Activated T-helper 1 cell treated with Interleukin-2 at 50 U/mL for 16 hours (primary cell): ENCODE data around the gene MYADM.

Experiments used
- DNase-seq: peaks from one replicate; pipeline ENCODE4 v3.0.0-alpha.2; 2020; ENCODE audit warnings: low read depth

The MYADM gene

DNA sequence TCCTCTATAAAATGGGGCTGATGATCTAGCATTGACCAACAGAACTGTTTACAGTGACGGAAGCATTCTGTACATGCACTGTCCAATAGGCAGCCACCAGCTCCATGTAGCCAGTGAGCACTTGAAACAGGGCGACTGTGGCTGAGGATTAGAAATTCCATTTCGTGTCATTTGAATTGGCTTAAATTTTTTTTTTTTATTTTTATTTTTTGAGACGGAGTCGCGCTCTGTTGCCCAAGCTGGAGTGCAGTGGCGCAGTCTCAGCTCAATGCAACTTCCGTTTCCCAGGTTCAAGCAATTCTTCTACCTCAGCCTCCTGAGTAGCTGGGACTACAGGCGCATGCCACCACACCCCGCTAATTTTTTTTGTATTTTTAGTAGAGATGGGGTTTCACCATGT lies 17.4 kb downstream of the MYADM start:
- no peak for DNase-seq

DNA sequence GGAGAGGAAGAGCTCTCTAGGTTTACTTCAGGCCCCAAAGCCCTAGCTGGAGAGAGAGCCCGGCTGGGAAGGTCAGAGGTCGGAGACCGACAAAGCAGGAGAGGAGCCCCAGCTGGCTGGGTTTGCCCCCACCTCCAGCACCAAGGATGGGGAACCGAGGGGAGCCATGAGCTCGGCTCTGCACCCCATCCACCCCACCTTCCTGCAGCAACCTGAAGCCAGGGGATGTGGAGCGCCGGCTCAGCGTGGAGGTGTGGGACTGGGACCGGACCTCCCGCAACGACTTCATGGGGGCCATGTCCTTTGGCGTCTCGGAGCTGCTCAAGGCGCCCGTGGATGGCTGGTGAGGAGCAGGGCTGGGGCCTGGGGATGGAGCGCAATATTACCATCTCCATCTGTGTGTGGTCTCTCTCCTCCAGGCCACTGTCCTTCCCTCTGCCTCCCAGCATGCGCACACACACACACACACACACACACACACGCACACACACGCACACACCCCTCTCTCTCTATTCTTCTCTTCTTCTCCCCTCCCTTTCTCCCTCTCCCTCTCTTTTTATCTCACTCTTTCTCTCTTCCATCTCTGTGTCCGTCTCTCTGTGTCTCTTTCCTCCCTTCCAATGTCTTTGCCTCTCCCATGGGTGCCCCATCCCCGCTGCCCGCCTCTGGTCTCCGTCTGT lies 24.8 kb downstream of the MYADM start:
- no peak for DNase-seq

DNA sequence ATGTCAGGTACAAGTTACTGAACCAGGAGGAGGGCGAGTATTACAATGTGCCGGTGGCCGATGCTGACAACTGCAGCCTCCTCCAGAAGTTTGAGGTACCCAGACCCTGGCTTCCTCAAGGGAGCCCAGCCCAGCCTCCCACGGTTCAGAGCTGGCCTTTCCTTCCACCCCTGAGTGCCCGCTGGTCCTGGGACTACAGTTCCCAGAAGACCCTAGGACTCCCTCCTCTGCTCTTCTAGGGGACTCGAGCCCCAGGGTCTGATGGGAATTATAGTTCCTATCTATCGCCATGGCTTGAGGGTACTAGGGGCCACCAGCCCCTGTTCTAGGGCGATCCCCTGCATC lies 25.3 kb downstream of the MYADM start:
- no peak for DNase-seq

DNA sequence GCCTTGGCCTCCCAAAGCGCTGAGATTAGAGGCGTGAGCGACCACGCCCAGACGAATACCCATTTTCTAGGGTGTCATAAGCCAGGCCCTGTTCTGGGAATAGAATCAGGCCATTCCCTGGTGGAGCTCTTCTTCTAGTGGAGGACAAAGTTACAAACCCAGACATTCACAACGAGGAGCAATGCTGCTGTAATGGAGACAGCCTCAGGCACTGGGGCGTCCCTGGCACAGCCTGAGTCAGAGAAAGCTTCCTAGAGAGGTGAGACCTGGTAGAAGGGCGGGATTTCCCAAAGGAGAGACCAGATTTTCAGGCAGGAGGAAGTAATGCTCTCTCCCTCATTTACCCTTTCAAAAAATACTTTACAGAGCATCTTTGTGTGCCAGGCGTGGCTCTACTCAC lies 27.0 kb downstream of the MYADM start:
- no peak for DNase-seq

DNA sequence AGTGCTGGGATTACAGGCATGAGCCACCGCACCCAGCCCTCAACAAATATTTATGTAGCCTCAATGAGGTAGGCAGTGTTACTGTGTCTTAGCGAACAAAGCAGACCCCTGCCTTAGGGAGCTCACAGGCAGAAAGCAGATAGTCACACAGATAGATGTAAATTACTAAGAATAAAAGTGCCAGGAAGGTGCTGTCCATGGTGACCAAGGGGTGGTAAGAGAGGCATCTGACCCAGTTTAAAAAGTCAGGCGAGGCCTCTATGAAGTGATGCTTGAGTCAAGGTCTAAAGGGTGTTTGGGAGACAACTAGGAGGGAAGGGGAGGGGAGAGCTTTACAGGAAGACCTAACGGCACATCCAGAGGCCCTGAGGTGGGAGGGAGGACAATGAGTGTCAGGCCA lies 29.0 kb downstream of the MYADM start:
- DNase-seq: no peak

DNA sequence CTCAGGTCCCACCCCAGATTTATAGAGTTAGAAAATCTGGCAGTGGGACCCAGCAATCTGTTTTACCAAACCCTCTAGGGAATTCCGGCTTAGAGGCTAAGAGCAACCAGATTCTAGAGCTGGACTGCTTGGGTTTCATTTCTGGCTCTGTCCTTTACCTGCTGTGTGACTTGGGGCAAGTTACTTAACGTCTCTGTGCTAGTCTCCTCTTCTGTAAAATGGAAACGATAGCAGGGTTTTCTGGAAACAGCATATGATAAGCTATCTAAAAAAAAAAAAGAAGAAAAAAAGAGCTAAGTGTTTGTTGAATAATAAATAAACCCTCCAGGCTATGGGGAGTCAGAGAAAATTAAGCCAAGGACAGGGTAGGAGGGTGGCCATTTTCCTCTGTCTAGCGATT lies 29.8 kb downstream of the MYADM start:
- DNase-seq: no peak

DNA sequence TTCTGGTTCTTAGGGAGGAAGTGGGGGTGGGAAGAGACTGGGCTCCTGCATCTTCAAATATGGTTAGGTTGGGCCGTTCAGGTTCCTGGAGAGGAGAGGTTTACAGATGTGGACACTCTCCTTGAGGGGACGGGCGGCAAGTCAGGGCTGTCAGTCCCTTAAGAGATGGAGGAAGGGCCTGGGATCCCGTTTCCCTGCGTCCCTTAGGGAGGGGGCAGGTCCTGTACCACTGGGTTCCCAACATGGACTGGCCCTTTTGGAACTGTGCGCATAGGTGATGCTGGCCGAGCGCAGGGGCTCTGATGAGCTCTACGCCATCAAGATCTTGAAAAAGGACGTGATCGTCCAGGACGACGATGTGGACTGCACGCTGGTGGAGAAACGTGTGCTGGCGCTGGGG lies 30.5 kb downstream of the MYADM start:
- DNase-seq: no peak

DNA sequence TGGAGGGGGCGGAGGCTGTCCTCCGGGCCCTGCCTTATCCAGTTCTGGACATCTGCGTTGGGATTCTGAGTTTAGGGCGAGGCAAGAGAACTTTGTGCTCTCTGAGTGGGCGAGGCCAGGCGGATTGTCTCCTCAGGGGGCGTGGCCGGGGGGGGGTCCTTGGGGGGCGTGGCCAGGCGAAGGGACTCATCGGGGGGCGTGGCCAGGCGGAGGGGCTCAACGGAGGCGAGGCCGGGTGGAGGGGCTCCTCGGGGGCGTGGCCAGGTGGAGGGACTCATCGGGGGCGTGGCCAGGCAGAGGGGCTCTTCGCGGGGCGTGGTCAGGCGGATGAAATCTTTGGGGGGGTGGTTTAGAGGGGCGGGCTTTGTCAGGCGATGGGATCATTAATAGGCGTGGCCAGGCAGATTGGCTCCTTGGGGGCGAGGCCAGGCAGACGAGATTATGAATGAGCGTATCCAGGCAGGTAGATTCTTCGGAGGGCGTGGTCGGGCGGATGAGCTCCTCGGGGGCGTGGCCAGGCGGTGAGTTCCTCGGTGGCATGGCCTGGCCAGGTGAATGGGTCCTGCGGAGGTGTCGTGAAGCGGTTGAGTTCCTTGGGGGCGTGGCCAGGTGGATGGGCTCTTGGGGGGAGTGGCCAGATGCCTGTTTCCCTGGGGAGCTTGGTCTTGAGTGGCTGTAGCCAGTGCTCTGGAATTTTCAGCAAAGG lies 31.1 kb downstream of the MYADM start:
- DNase-seq: no peak

DNA sequence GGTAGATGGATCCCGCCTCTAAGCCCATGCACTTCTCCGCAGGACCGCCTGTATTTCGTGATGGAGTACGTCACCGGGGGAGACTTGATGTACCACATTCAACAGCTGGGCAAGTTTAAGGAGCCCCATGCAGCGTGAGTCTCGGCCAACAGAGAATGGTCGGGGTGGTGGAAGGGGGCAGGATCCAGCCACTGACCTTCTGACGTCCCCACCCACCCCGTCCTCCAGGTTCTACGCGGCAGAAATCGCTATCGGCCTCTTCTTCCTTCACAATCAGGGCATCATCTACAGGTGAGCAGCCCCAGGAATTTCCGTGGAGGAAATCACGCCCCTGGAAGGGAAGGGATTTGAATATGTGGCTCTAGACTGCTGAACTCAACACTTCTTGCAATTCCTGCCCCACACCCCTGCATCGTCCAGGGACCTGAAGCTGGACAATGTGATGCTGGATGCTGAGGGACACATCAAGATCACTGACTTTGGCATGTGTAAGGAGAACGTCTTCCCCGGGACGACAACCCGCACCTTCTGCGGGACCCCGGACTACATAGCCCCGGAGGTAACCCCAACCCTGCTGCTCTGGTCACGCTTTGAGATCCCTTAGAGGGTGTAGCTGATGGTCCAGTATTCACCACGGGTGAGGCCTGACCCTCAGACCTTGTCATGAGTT lies 32.6 kb downstream of the MYADM start:
- DNase-seq: no peak

DNA sequence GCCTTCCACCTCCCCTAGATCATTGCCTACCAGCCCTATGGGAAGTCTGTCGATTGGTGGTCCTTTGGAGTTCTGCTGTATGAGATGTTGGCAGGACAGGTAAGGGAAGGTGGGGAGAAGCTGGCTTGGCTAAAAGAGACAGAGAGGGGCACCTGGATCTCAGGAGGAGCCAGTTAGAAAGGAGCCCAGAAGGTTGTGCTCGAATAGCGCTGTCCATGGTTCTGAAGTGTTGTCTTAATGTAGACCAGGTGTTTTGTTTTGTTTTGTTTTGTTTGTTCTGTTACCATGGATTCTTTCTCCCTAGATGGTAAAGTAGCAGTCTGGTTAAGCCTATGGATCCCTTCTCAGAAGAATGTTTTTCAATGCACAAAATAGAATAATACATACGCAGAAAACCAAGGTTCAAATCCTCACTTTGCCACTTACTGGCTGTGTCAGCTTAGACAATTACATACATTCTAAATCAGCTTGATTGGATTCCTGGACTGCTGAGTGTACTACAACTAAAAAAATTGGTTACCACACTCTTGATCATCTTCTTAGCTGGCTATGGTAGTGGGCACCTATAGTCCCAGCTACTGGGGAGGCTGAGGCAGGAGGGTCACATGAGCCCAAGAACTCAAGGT lies 35.5 kb downstream of the MYADM start:
- DNase-seq: no peak

DNA sequence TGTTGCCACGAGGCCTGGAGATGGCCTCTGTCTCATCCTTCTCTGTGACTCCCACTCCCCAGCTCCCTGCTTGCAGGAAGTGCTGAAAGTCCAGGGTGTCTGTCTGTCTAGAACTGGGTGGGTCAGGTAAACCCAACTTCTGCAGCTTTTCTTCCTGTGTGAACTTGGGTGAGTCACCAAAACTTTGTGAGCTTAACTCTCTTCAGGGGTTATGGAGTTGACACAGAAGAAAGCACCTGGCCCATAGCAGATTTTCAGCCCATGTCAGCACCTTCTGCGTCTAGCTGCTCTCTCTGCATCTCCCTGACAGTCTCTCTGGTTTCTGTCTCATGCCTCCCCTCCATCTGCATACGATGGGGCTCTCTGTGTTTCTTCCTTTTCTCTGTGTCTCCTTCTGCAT lies 37.2 kb downstream of the MYADM start:
- no peak for DNase-seq

DNA sequence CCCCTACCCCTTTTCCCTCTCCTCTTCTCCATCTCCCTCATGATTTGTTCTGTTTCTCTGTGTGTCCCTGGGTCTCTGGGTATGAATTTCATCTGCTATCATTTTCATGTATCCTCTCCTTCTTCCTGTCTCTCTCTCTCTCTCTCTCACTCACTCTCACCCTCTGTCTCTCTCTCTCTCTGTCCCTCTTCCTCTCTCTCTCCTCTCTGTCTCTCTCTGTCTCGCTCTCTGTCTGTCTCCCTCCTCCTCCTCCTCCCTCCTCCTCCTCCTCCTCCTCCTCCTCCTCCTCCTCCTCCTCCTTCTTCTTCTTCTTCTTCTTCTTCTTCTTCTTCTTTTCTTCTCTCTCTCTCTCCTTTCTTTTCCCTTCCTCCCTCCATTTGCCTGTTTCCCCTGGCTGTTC lies 38.1 kb downstream of the MYADM start:
- DNase-seq: no peak

DNA sequence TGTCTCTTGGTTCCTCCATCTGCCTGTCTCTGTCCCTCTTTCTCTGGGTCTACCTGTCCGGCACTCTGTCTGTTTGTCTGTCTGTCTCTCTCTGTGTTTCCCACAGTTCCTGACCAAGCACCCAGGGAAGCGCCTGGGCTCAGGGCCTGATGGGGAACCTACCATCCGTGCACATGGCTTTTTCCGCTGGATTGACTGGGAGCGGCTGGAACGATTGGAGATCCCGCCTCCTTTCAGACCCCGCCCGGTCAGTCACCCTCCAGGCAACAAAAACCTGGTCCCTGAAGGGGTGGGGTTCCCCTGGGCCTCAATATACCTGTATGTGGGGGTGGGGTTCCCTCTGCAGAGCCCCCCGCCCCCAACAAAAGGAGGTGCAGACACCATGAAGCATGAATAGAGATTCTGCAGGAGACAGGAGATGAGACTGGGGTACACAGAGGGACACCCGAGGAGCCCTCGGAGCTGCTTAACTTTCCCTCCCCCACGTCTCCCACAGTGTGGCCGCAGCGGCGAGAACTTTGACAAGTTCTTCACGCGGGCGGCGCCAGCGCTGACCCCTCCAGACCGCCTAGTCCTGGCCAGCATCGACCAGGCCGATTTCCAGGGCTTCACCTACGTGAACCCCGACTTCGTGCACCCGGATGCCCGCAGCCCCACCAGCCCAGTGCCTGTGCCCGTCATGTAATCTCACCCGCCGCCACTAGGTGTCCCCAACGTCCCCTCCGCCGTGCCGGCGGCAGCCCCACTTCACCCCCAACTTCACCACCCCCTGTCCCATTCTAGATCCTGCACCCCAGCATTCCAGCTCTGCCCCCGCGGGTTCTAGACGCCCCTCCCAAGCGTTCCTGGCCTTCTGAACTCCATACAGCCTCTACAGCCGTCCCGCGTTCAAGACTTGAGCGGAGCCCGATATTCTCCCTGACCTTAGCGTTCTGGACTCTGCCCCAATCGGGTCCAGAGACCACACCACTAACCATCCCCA lies 38.8 kb downstream of the MYADM start:
- DNase-seq: peak; percentile 43

DNA sequence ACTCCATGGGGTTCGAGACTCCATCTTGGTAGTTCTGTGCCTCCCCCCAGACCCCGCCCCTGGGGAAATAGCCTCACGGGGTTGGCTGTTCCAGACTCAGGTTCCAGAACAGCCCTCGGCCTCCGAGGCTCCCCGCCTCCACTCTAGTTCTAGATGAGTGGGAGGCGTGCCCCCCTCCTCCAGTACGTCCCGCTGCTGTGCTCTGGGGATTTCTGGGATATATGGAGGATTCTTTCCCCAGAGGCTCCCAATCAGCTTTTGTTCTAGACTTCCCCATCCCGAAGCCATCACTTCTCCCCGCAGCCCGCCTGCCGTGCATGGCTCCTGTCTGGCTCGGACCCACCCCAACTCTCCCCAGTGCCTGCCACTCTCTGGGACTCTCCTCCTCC lies 39.5 kb downstream of the MYADM start:
- DNase-seq: no peak

DNA sequence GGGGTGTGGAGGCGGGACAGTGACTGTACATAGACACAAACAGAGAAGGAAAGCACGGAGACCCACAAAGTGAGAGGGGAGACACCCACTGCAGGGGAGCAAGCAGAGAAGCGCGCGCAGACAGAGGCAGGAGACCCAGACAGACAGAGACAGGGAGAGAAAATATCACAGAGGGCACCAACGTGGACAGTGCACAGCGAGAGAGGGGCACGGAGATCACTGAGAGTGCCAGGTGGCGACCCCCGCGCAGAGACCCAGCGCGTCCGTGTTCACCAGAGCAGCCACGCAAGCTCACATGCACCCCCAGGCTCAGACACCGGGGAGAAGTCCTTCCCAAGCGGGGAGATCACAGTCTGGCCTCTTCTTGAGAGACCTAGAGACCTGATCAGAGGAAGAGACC lies 40.0 kb downstream of the MYADM start:
- DNase-seq: no peak

DNA sequence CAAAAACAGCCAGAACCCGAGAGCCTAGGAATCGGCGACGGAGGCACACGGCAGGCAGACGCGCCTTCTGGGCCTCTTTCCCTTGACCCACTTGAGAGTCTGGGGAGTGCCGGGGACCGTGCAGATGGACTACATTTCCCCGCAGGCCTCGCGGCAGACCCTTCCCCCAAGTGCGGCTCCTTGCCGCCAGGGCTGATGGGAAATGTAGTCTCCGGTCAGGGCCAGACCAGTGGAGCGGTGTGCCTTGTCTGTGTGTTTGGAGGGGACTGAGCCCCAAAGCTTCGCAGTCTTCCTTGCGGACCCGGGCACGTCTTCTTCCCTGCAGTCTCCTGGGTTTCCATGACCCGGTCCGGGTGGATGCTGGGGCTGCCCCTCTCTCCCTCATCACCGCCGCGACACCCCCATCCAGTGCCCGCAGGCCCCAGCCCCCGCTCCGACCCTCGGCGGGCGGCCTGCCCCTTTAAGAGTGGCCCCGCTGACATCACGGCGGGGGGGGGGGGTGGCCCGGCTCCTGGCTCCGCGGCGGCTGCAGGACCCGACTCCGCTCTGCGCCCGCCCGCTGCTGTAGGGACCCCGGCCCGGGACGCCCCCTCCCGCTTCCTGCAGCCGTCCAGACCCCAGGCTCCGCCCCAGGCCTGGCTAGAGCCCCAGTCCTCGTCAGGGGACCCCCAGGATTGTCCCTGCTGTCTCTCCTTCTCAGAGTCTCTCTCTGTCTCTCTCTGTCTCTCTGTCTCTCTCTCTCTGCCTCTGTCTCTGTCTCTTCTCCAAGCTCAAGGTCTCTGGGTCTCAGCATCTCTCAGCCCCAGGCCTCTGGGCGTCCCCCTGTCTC lies 40.6 kb downstream of the MYADM start:
- DNase-seq: no peak

DNA sequence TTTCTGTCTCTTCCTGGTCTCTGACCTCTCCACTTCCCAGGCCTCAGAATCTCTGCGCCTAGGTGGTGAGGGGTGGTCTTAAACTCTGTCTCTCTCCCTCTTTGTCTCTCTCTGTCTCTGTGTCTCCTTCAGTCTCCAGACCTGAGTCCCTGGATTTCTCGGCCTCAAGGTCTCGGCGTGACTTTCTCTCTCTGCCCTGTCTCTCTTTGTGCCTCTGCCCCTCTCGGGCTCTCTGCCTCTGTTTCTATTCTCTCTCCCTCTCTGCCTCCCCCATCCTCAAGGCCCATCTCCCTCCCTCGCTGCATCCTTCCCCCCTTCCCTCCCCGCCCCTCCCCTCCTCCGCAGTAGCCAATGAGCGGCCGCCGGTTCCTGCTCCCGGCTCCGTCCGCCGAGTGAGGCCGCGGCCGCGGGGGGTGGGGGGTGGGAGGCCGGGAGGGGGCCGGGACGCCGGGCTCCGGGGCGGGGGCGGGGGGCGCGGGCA lies 41.3 kb downstream of the MYADM start, which contains the start of gene CACNG7:
Gene CACNG7 (plus strand): TSS at position 344 of the 481 bp plus-strand sequence. CDS start 3,554 bp downstream, outside the sequence.
- DNase-seq: no peak

DNA sequence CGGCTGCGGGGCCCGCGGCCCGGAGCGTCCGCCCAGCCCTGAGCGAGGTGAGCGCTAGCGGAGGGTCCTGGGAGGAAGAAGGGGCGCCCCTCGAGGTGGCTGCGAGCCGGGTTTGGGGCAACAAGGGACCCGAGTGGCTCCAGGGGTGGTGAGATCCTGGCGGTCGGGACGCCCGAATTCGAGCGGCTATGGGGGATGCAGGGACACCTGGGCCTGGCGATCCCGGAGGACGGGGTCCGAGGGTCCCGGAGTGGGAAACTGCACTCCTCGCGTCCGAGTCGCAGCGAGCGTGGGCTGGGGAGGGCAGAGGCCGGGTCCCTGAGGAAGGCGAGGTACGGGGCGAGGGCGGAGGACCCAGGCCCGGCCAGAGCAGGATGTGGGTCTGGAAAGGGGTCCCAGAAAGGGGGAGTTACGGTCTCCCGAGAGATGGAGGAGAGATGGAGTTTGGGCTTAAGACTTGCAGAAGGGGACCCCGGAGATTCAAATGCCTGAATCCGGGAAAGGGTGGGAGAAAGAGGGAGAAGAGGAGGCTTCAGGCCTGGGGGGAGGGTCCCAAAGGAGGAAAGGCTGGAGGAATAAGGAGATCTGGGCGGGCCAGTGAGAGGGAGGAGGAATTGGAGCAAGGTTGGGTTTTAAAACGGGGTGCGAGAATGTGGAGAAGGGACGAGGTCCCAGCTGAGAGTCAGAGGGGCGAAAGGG lies 41.9 kb downstream of the MYADM start:
- no peak for DNase-seq

DNA sequence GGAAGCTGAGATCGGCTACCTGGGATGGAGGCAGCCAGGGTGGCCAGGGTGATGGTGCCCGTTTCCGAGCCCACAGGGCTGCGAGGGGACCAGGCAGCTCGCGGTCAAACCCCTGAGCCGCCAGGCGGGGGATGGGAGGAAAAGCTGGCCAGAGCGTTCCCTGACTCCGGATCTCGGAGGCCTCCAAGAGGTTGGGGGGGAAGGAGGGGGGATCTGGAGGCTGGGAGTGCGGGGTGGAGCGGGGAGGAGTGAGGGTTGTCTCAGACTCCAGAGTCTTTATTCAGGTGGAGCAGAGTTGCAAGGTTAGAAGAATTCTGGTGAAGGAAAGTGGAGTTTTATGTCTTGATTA lies 42.5 kb downstream of the MYADM start:
- DNase-seq: no peak

DNA sequence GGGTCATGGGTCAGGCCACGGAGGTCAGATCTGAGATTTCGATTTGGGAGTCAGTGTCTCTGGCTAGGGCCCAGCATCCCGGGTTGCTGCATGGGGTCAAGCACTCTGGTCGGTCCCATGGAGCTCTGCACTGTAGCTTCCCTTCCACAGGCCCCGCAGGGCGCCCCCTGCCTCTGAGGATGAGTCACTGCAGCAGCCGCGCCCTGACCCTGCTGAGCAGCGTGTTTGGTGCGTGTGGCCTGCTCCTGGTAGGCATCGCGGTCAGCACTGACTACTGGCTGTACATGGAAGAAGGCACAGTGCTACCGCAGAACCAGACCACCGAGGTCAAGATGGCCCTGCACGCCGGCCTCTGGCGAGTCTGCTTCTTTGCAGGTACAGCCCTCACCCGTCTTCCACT lies 45.0 kb downstream of the MYADM start:
- DNase-seq: no peak
